ENCODE measurements around the gene RAI14.

GRCh38 chr5:34669931-34670516, 13.9 kb downstream of the RAI14 start:
- no peak for TF ChIP-seq POLR2A (IDR thresholded peaks at IDR 0.05)
- TF ChIP-seq CTCF (IDR thresholded peaks at IDR 0.05 in 4 of 5, conservative IDR thresholded peaks at IDR 0.05 in 1 of 5), result no peak
